HCT116 (cell line): ENCODE data around the gene OXTR. TPM values are rescaled to one million over a fixed set of nuclear protein-coding genes. Genes with fewer than 3 reads are reported as not detected.

Experiments used
- ATAC-seq: fragments of 200-7000 bp; cut with Tn5 transposase; 2 replicates; pipeline ENCODE4 v1.9.1; 2020; ENCODE audit warnings: mild to moderate bottlenecking, moderate library complexity
- BruUV-seq: library from RNA; stranded (reverse); fragments of 400-500 nt; replicated peaks from 2 replicates; lab custom pipeline; 2021; lab: Mats Ljungman, UMichigan
- CTCF ChIA-PET: fragments of 300-600 bp; sonication (Branson Sonifier 250); formaldehyde crosslinking; loops from one replicate; lab custom pipeline; 2021; ENCODE audit warnings: antibody characterized with exemption; lab: Charles Lee
- POLR2A ChIA-PET: fragments of 300-600, 350-600 bp; sonication (Branson Sonifier 250); formaldehyde crosslinking; loops from one replicate; lab custom pipeline; 2021; ENCODE audit warnings: antibody characterized with exemption; lab: Charles Lee
- RAD21 ChIA-PET, 2 experiments: fragments of 300-600 bp; sonication (Branson Sonifier 250); formaldehyde crosslinking; loops; one replicate each; lab custom pipeline; 2023; ENCODE audit warnings: low total read pairs in 2 of 2; ENCODE audit not compliant: uncharacterized antibody in 2 of 2, unreplicated experiment in 2 of 2, low non-redundant PET in 1 of 2; lab: Charles Lee
- DNase-seq: peaks from one replicate; pipeline ENCODE4 v3.0.0-alpha.2; 2010; ENCODE audit warnings: low read depth, low spot score
- H2AFZ ChIP-seq: fragments of 200-600 bp; shearing (Covaris generic), sonication (generic); 2 replicates; pipeline ENCODE4 v1.6.1; 2017; ENCODE audit warnings: low read depth, mixed run types, mixed read lengths, antibody characterized with exemption, low read length; ENCODE audit not compliant: poor library complexity, severe bottlenecking
- H3K27ac ChIP-seq: 2 replicates; pipeline ENCODE4 v1.5.1; 2012; ENCODE audit warnings: low read depth, low read length
- H3K27me3 ChIP-seq: fragments of 200-600 bp; sonication (generic); 2 replicates; pipeline ENCODE4 v1.6.1; 2016; ENCODE audit warnings: mixed run types, low read length, mixed read lengths; ENCODE audit not compliant: insufficient read depth
- H3K36me3 ChIP-seq, 2 experiments: fragments of 200-500 bp in 1 of 2; fragments of 200-600 bp in 1 of 2; sonication (Bioruptor generic) in 1 of 2; sonication (generic) in 1 of 2; 2 replicates each; pipeline versions ENCODE4 v1.5.1 to v1.6.1; 2014 to 2016; ENCODE audit warnings: low read length in 2 of 2, inconsistent platforms in 1 of 2, mixed read lengths in 1 of 2, mixed run types in 1 of 2; ENCODE audit not compliant: insufficient read depth in 2 of 2, control insufficient read depth in 1 of 2
- H3K4me1 ChIP-seq, 2 experiments: fragments of 200-600 bp in 1 of 2; sonication (generic) in 1 of 2; 2 replicates each; pipeline versions ENCODE4 v1.5.1 to v1.6.1; 2012 to 2017; ENCODE audit warnings: low read length in 2 of 2, inconsistent platforms in 1 of 2, mild to moderate bottlenecking in 1 of 2, mixed read lengths in 1 of 2, mixed run types in 1 of 2, moderate library complexity in 1 of 2; ENCODE audit not compliant: insufficient read depth in 2 of 2, control insufficient read depth in 1 of 2
- H3K4me2 ChIP-seq: fragments of 200-600 bp; sonication (generic); 2 replicates; pipeline ENCODE4 v1.6.1; 2017; ENCODE audit warnings: mixed run types, low read length, mixed read lengths
- H3K4me3 ChIP-seq, 2 experiments: fragments of 200-600 bp in 1 of 2; sonication (generic) in 1 of 2; replicated peaks in 1 of 2; 2 replicates each; pipeline ENCODE4 v1.5.1; 2011 to 2016; ENCODE audit warnings: low read length in 2 of 2, control low read depth in 1 of 2, low read depth in 1 of 2, mild to moderate bottlenecking in 1 of 2, mixed read lengths in 1 of 2, mixed run types in 1 of 2
- H3K79me2 ChIP-seq: fragments of 200-600 bp; sonication (generic); 2 replicates; pipeline ENCODE4 v1.6.1; 2017; ENCODE audit warnings: mild to moderate bottlenecking, mixed run types, low read length, moderate library complexity, mixed read lengths; ENCODE audit not compliant: insufficient read depth
- H3K9ac ChIP-seq: fragments of 200-600 bp; sonication (generic); 2 replicates; pipeline ENCODE4 v1.6.1; 2016; ENCODE audit warnings: low read length, mixed read lengths
- H3K9me2 ChIP-seq: fragments of 200-600 bp; sonication (generic), shearing (Covaris generic); 2 replicates; pipeline ENCODE4 v1.6.1; 2017; ENCODE audit warnings: mixed run types, mild to moderate bottlenecking, moderate library complexity; ENCODE audit not compliant: insufficient read depth
- H3K9me3 ChIP-seq, 2 experiments: fragments of 200-500 bp in 1 of 2; fragments of 200-600 bp in 1 of 2; sonication (Bioruptor generic) in 1 of 2; sonication (generic) in 1 of 2; 2 replicates each; pipeline ENCODE4 v1.6.1; 2014 to 2017; ENCODE audit warnings: low read length in 2 of 2, mixed read lengths in 2 of 2, inconsistent platforms in 1 of 2, low read depth in 1 of 2, mild to moderate bottlenecking in 1 of 2, mixed run types in 1 of 2, moderate library complexity in 1 of 2; ENCODE audit not compliant: control insufficient read depth in 1 of 2, insufficient read depth in 1 of 2
- H4K20me1 ChIP-seq: fragments of 200-600 bp; sonication (generic), shearing (Covaris generic); 2 replicates; pipeline ENCODE4 v1.6.1; 2017; ENCODE audit warnings: mixed run types, mild to moderate bottlenecking, moderate library complexity; ENCODE audit not compliant: insufficient read depth
- ATF3 ChIP-seq: IDR thresholded peaks from 2 replicates; pipeline ENCODE4 v1.6.1; 2012
- CTCF ChIP-seq, 3 experiments: fragments of 200-600 bp in 1 of 3; sonication (generic) in 1 of 3; IDR thresholded peaks in 2 of 3; conservative IDR thresholded peaks in 1 of 3; 2 replicates each; pipeline ENCODE4 v1.5.1; 2012 to 2017; ENCODE audit warnings: low read depth in 2 of 3, low read length in 2 of 3, antibody characterized with exemption in 1 of 3, borderline replicate concordance in 1 of 3, control low read depth in 1 of 3, mild to moderate bottlenecking in 1 of 3, mixed read lengths in 1 of 3, mixed run types in 1 of 3, moderate library complexity in 1 of 3; ENCODE audit not compliant: insufficient read depth in 1 of 3
- EGR1 ChIP-seq: IDR thresholded peaks from 2 replicates; pipeline ENCODE4 v1.6.1; 2012; ENCODE audit warnings: low read depth
- ELF1 ChIP-seq: IDR thresholded peaks from 2 replicates; pipeline ENCODE4 v1.6.1; 2012; ENCODE audit warnings: low read depth, borderline replicate concordance
- FOSL1 ChIP-seq: IDR thresholded peaks from 2 replicates; pipeline ENCODE4 v1.6.1; 2012; ENCODE audit warnings: low read depth
- JUND ChIP-seq: IDR thresholded peaks from 2 replicates; pipeline ENCODE4 v1.6.1; 2012
- MAX ChIP-seq: IDR thresholded peaks from 2 replicates; pipeline ENCODE4 v1.6.1; 2012
- POLR2A ChIP-seq: IDR thresholded peaks from 2 replicates; pipeline ENCODE4 v1.7.0; 2011; ENCODE audit warnings: borderline replicate concordance; ENCODE audit not compliant: insufficient read depth, insufficient read length; ENCODE audit errors: extremely low read depth
- POLR2AphosphoS5 ChIP-seq: IDR thresholded peaks from 2 replicates; pipeline ENCODE4 v1.6.1; 2011; ENCODE audit warnings: mild to moderate bottlenecking, low read depth, low read length, moderate library complexity
- RAD21 ChIP-seq: IDR thresholded peaks from 2 replicates; pipeline ENCODE4 v1.6.1; 2012; ENCODE audit warnings: low read depth, mild to moderate bottlenecking
- REST ChIP-seq: IDR thresholded peaks from 2 replicates; pipeline ENCODE4 v1.6.1; 2012; ENCODE audit warnings: low read depth
- SIN3A ChIP-seq: IDR thresholded peaks from 2 replicates; pipeline ENCODE4 v1.6.1; 2012; ENCODE audit warnings: low read depth
- SP1 ChIP-seq: IDR thresholded peaks from 2 replicates; pipeline ENCODE4 v1.6.1; 2012; ENCODE audit warnings: low read depth
- SRF ChIP-seq: IDR thresholded peaks from 2 replicates; pipeline ENCODE4 v1.6.1; 2012; ENCODE audit warnings: low read depth
- TCF7L2 ChIP-seq: IDR thresholded peaks from 2 replicates; pipeline ENCODE4 v1.7.0; 2011; ENCODE audit warnings: borderline replicate concordance, inconsistent platforms; ENCODE audit not compliant: insufficient read depth, insufficient read length; ENCODE audit errors: extremely low read depth
- YY1 ChIP-seq: IDR thresholded peaks from 2 replicates; pipeline ENCODE4 v1.6.1; 2011; ENCODE audit warnings: low read length, low read depth, moderate library complexity, mild to moderate bottlenecking; ENCODE audit not compliant: insufficient replicate concordance; ENCODE audit errors: extremely low read depth
- ZBTB33 ChIP-seq: IDR thresholded peaks from 2 replicates; pipeline ENCODE4 v1.6.1; 2011; ENCODE audit warnings: mild to moderate bottlenecking, low read length, moderate library complexity; ENCODE audit not compliant: insufficient replicate concordance; ENCODE audit errors: extremely low read depth
- ZFX ChIP-seq: fragments of 450-650 bp; IDR thresholded peaks from 2 replicates; pipeline ENCODE4 v1.6.1; 2017
- ZNF274 ChIP-seq: fragments of 200-500 bp; sonication (Bioruptor generic); IDR thresholded peaks from 2 replicates; pipeline ENCODE4 v1.6.1; 2014; ENCODE audit warnings: mild to moderate bottlenecking, low read depth, low read length, inconsistent platforms
- intact Hi-C: fragments of 100-400 bp; cut with micrococcal nuclease; formaldehyde crosslinking; loops from 2 replicates; pipeline ENCODE4 v1.10.0; 2022
- total RNA-seq: library from RNA; stranded (reverse); gene quantifications from one replicate; pipeline ENCODE4 v1.2.1, GENCODE V29; 2021; ENCODE audit not compliant: unreplicated experiment

OXTR gene
- total RNA-seq, 1 experiment from 2014 or later: 1.3 TPM

GRCh38 chr3:8766148-8766547 lies 3.3 kb downstream of the OXTR start (continued):
- no peak for TF ChIP-seq REST
- TF ChIP-seq POLR2A: no peak
- no peak for TF ChIP-seq YY1
- TF ChIP-seq ELF1: no peak
- TF ChIP-seq JUND: no peak
- TF ChIP-seq TCF7L2: no peak

GRCh38 chr3:8765528-8765927 lies 3.9 kb downstream of the OXTR start:
- H3K27ac ChIP-seq: no peak overlapping the region
- H3K36me3 ChIP-seq: no peaks in the 10 kb centered on the region
- no peaks in the 10 kb centered on the region for H3K27me3 ChIP-seq
- no peak overlapping the region for H3K4me2 ChIP-seq
- no peak overlapping the region for H2AFZ ChIP-seq
- DNase-seq (no peak), ATAC-seq (no peak)
- ChIA-PET RAD21 (no interaction called here), CTCF (no interaction called here), POLR2A (no interaction called here)
- no TSS peak for BruUV-seq
- no peak overlapping the region for H3K9ac ChIP-seq
- peaks cover 0 to 10% of the 10 kb centered on the region in 2 experiments; a peak in 1 of 4 replicates for H3K4me1 ChIP-seq
- H3K9me2 ChIP-seq: no peaks in the 10 kb centered on the region
- H3K79me2 ChIP-seq: no peaks in the 10 kb centered on the region
- TF ChIP-seq POLR2AphosphoS5 (no peak), TCF7L2 (no peak), SP1 (no peak), SIN3A (no peak), FOSL1 (no peak), ATF3 (no peak), SRF (no peak), YY1 (no peak), RAD21 (no peak), EGR1 (no peak), ZBTB33 (no peak), ZNF274 (no peak), CTCF (IDR thresholded peaks at IDR 0.05 in 2 of 3, conservative IDR thresholded peaks at IDR 0.05 in 1 of 3; ENCODE audit: borderline replicate concordance in 1 of 3, insufficient read depth in 1 of 3, low read depth in 2 of 3, low read length in 2 of 3) (no peak), MAX (no peak), ELF1 (no peak), ZFX (no peak)
- no peaks in the 10 kb centered on the region for H3K9me3 ChIP-seq
- H4K20me1 ChIP-seq: no peaks in the 10 kb centered on the region
- H3K4me3 ChIP-seq: no peak overlapping the region
- intact Hi-C loops: loop anchor here (10.0 kb wide), 1 partner anchor 101 kb away; no protein-coding TSS in a partner anchor
